ENCODE results near the gene SLC6A20.

Gene SLC6A20

GRCh38 chr3:45790596-45790995 is 5.7 kb downstream of the SLC6A20 start:
- H3K27ac Mint-ChIP-seq: no peak overlapping the region
- peaks cover 15% of the 10 kb centered on the region for H3K27me3 Mint-ChIP-seq
- peaks cover 5% of the 10 kb centered on the region for H3K4me1 Mint-ChIP-seq
- peaks cover 5% of the 10 kb centered on the region for H3K36me3 Mint-ChIP-seq
- peaks cover 5% of the 10 kb centered on the region for H3K9me3 Mint-ChIP-seq
- no peak overlapping the region for H3K4me3 Mint-ChIP-seq

DNA sequence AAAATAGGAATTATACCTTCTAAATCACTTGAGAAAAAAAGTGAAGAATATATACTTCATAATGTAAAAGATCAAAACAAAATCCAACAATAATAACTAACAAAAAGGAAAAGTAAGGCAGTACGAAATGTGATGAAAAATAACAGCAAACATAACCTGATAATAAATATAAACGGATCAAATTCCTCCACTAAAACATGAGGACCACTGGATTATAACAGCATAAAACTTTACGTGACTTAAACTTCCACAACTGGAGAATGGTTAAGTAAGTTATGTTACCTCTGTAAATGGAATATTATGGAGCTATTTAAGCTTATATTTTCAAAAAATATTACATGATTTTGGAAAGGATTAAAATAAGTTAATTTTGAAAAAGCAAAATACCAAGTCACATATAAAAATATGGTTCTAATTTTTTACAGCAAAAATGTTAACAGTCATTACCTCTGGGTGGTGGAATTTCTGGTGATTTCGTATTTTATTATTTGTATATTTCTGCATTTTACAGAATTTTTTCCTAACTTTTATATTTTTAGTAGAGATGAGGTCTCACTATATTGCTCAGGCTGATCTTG is 7.0 kb downstream of the SLC6A20 start:
- no peaks in the 10 kb centered on the region for H3K4me1 Mint-ChIP-seq
- no peak overlapping the region for H3K4me3 Mint-ChIP-seq
- peaks cover 6% of the 10 kb centered on the region for H3K27me3 Mint-ChIP-seq
- H3K36me3 Mint-ChIP-seq: peaks cover 7% of the 10 kb centered on the region
- no peak overlapping the region for H3K27ac Mint-ChIP-seq
- peaks cover 5% of the 10 kb centered on the region for H3K9me3 Mint-ChIP-seq

- H3K27me3 Mint-ChIP-seq: peaks cover 3% of the 10 kb centered on the region
- peaks cover 5% of the 10 kb centered on the region for H3K9me3 Mint-ChIP-seq
- H3K4me1 Mint-ChIP-seq: no peaks in the 10 kb centered on the region
- H3K36me3 Mint-ChIP-seq: peaks cover 8% of the 10 kb centered on the region
- no peak overlapping the region for H3K27ac Mint-ChIP-seq
- H3K4me3 Mint-ChIP-seq: no peak overlapping the region
These were observed 8.8 kb downstream of the SLC6A20 start for GRCh38 chr3:45787551-45787950.

DNA sequence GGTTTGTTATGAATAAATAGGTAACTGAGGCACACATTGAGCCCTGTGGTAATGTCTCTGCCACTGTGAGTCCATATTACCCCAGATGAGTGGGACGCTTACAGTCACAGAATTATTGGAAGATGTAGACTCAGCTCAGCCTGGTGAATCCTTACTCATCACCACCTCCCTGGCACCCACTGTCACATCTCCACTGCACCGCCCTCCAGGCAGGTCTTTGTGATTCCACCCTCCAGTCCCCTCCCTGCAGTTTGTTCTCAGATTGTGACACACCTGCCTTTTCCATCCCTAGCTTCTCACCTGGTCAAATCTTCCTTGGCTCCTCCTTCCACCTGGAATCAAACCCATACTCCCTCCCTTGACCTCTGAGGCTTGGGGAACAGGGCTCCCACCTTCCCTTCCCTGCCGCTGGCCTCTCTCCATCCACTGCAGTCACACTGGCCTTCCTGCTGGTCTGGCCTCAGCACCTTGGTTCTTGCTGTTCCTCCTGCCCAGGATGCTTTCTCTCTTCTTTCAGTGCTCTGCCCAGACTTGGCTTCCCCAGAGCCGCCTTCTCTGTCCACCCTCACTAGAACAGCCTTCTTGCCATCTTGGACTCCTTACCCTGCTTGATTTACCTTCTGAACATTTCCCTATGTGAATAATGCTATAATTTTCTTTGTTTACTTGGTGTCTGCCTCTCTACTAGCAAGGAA is 9.4 kb downstream of the SLC6A20 start:
- no peaks in the 10 kb centered on the region for H3K4me1 Mint-ChIP-seq
- no peak overlapping the region for H3K27ac Mint-ChIP-seq
- H3K36me3 Mint-ChIP-seq: peaks cover 8% of the 10 kb centered on the region
- peaks cover 5% of the 10 kb centered on the region for H3K9me3 Mint-ChIP-seq
- no peak overlapping the region for H3K4me3 Mint-ChIP-seq
- H3K27me3 Mint-ChIP-seq: peaks cover 3% of the 10 kb centered on the region

- Mint-ChIP-seq H3K4me1 (no peaks in the 10 kb centered on the region), H3K9me3 (peaks cover 5% of the 10 kb centered on the region), H3K4me3 (no peak overlapping the region), H3K27me3 (peaks cover 3% of the 10 kb centered on the region), H3K36me3 (peaks cover 8% of the 10 kb centered on the region), H3K27ac (no peak overlapping the region)
These were observed 10.7 kb downstream of the SLC6A20 start for GRCh38 chr3:45785605-45786150.

GRCh38 chr3:45783667-45784066 is 12.7 kb downstream of the SLC6A20 start:
- Mint-ChIP-seq H3K4me1 (no peaks in the 10 kb centered on the region), H3K27me3 (peaks cover 3% of the 10 kb centered on the region), H3K27ac (no peak overlapping the region), H3K9me3 (no peaks in the 10 kb centered on the region), H3K36me3 (peaks cover 3% of the 10 kb centered on the region), H3K4me3 (no peak overlapping the region)

GRCh38 chr3:45782381-45782780 is 14.0 kb downstream of the SLC6A20 start:
- Mint-ChIP-seq H3K9me3 (no peaks in the 10 kb centered on the region), H3K36me3 (peaks cover 3% of the 10 kb centered on the region), H3K4me1 (no peaks in the 10 kb centered on the region), H3K4me3 (no peak overlapping the region), H3K27me3 (peaks cover 3% of the 10 kb centered on the region), H3K27ac (no peak overlapping the region)

DNA sequence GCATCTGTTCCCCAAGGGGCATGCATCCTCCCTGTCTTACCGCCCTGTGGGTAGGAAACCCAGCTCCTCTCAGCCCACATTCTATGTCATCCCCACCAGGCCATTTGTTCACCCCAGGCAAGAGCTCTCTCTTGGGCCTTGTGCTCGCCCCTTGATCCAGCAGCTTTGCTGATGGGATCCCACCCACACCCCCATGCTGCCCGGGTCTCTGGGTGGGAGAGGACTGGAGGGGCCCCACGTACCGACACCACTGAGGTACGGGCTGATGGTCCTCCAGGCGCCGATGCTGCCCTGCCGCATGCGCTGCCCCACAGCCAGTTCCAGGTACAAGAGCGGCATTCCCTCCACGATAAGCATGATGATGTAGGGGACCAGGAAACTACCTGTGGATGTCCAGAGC is 14.5 kb downstream of the SLC6A20 start:
- no peaks in the 10 kb centered on the region for H3K27me3 Mint-ChIP-seq
- no peaks in the 10 kb centered on the region for H3K4me1 Mint-ChIP-seq
- no peak overlapping the region for H3K27ac Mint-ChIP-seq
- peaks cover 3% of the 10 kb centered on the region for H3K36me3 Mint-ChIP-seq
- no peak overlapping the region for H3K4me3 Mint-ChIP-seq
- H3K9me3 Mint-ChIP-seq: no peaks in the 10 kb centered on the region

DNA sequence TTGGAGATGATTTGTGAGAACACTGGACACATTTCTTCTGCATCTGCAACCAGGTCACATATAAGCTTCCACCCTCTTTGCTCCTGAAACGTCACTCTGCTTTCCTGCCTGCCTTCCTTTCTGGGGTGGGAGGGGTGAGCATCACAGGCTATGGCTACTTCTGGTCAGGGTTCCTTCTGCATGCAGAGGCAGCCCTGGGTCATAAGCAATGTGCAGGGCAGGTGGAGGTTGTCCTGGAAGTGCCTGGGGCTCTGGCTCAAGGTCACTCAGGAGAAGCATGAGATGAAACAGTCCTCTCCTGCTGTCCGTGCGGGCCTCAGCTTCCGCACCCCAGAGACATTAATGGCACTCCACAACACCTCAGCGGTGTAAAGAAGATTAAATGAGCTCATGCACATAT is 15.1 kb downstream of the SLC6A20 start:
- Mint-ChIP-seq H3K27me3 (no peaks in the 10 kb centered on the region), H3K36me3 (peaks cover 3% of the 10 kb centered on the region), H3K4me3 (no peak overlapping the region), H3K27ac (no peak overlapping the region), H3K9me3 (no peaks in the 10 kb centered on the region), H3K4me1 (no peaks in the 10 kb centered on the region)

- H3K36me3 Mint-ChIP-seq: peaks cover 3% of the 10 kb centered on the region
- no peaks in the 10 kb centered on the region for H3K4me1 Mint-ChIP-seq
- H3K9me3 Mint-ChIP-seq: no peaks in the 10 kb centered on the region
- H3K4me3 Mint-ChIP-seq: no peak overlapping the region
- H3K27ac Mint-ChIP-seq: no peak overlapping the region
- no peaks in the 10 kb centered on the region for H3K27me3 Mint-ChIP-seq
These were observed 16.3 kb downstream of the SLC6A20 start for GRCh38 chr3:45779746-45780735.

- H3K4me1 Mint-ChIP-seq: no peaks in the 10 kb centered on the region
- H3K27ac Mint-ChIP-seq: no peak overlapping the region
- no peaks in the 10 kb centered on the region for H3K27me3 Mint-ChIP-seq
- H3K4me3 Mint-ChIP-seq: no peak overlapping the region
- no peaks in the 10 kb centered on the region for H3K36me3 Mint-ChIP-seq
- no peaks in the 10 kb centered on the region for H3K9me3 Mint-ChIP-seq
These were observed 17.6 kb downstream of the SLC6A20 start for GRCh38 chr3:45778761-45779201.

DNA sequence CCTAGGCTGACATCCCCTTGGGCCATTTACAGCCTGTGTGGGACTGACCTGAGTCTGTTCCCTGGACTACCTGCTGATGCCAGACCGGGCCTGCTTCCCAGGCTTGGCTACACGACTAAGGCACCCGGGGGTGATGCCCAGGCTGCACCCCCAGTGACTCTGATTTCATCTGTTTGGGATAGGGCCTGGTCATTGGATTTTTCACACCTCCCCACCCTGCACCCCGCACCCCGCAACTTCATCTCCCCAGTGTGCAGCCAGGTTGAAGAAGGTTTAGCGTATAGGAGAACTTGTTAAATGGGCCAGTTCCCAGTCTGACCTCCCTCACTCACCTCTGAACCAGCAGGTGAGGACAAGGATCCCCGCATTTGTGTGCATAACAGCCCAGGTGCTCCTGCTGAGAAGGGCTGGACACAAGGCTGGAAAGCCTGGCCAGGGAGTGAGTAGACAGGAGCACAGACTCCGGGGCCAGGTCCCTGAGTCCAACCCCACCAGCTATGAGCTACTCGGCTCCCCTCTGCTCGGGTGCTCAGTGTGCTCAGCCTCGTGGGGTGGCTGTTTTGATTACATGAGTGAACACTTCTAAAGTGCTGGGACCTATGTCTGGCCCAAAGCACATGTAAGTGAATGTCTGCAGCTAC is 18.5 kb downstream of the SLC6A20 start:
- no peak overlapping the region for H3K4me3 Mint-ChIP-seq
- no peaks in the 10 kb centered on the region for H3K27me3 Mint-ChIP-seq
- H3K9me3 Mint-ChIP-seq: no peaks in the 10 kb centered on the region

GRCh38 chr3:45777111-45777745 is 19.1 kb downstream of the SLC6A20 start:
- Mint-ChIP-seq H3K27me3 (no peaks in the 10 kb centered on the region), H3K36me3 (no peaks in the 10 kb centered on the region), H3K4me1 (peaks cover 11% of the 10 kb centered on the region), H3K9me3 (no peaks in the 10 kb centered on the region), H3K4me3 (no peak overlapping the region), H3K27ac (no peak overlapping the region)

More for the DNA sequence above, 18.5 kb downstream of the SLC6A20 start:
- no peak overlapping the region for H3K27ac Mint-ChIP-seq
- no peaks in the 10 kb centered on the region for H3K36me3 Mint-ChIP-seq
- peaks cover 5% of the 10 kb centered on the region for H3K4me1 Mint-ChIP-seq

- H3K9me3 Mint-ChIP-seq: no peaks in the 10 kb centered on the region
These were observed 19.7 kb downstream of the SLC6A20 start for GRCh38 chr3:45776611-45777010.

DNA sequence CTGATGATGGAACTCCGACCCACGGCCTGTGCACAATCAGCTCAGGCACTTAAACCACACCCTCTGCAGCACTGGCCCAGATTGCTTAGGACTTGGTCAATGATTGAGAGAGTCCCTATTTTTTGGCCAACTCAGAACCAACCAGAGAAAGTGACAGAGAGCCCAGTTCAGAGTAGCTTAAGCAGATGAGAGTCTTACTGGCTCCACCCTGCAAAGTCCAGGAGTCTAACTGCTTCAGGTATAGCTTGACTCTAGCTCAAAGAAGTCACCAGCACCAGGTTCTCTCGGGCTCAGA is 20.1 kb downstream of the SLC6A20 start:
- Mint-ChIP-seq H3K27me3 (no peaks in the 10 kb centered on the region), H3K4me1 (peaks cover 12% of the 10 kb centered on the region), H3K36me3 (no peaks in the 10 kb centered on the region), H3K9me3 (no peaks in the 10 kb centered on the region), H3K4me3 (no peak overlapping the region), H3K27ac (no peak overlapping the region)

More at GRCh38 chr3:45776611-45777010, 19.7 kb downstream of the SLC6A20 start:
- H3K27ac Mint-ChIP-seq: no peak overlapping the region
- no peaks in the 10 kb centered on the region for H3K27me3 Mint-ChIP-seq
- no peaks in the 10 kb centered on the region for H3K36me3 Mint-ChIP-seq
- H3K4me1 Mint-ChIP-seq: peaks cover 12% of the 10 kb centered on the region
- no peak overlapping the region for H3K4me3 Mint-ChIP-seq
